PC-3 (cell line): ENCODE measurements around the gene FBF1.
"Not testable (repeated sequence)": the region's sequence is repeated elsewhere in the genome, so short reads cannot be mapped to it uniquely, and the experiment has no call there.

Source experiments
- CTCF ChIP-seq: fragments of 300-600 bp; sonication (generic); conservative IDR thresholded peaks from 2 replicates; pipeline ENCODE4 v1.5.1; 2017; ENCODE audit warnings: antibody characterized with exemption, low read depth, mild to moderate bottlenecking, low read length
- EZH2 ChIP-seq: fragments of 300-600 bp; sonication (generic); IDR thresholded peaks from one replicate; pipeline ENCODE4 v1.6.1; 2017; ENCODE audit warnings: antibody characterized with exemption, mild to moderate bottlenecking, low read length; ENCODE audit not compliant: unreplicated experiment

- TF ChIP-seq EZH2, CTCF: not testable (repeated sequence)
Observed at GRCh38 chr17:75865404-75866188, 75.2 kb downstream of the FBF1 start.
